ENCODE results near the gene OPCML. TPM values are rescaled to one million over a fixed set of nuclear protein-coding genes. Genes with fewer than 3 reads are reported as not detected.

The OPCML gene
- polyA plus RNA-seq, 4 donors, result 14.9 to 18.5 (median 15.9) TPM

GRCh38 chr11:132874638-132875037 is 657.7 kb downstream of the OPCML start:
- DNase-seq (ENCODE audit: low read depth in 4 of 4, low spot score in 3 of 4), result no peak

- no peak for DNase-seq (ENCODE audit: low read depth in 4 of 4, low spot score in 3 of 4)
These were observed 658.5 kb downstream of the OPCML start for GRCh38 chr11:132873841-132874240.

- no peak for DNase-seq (ENCODE audit: low read depth in 4 of 4, low spot score in 3 of 4)
These were observed 660.1 kb downstream of the OPCML start for GRCh38 chr11:132872211-132872610.

GRCh38 chr11:132866783-132867545 is 665.3 kb downstream of the OPCML start:
- DNase-seq (ENCODE audit: low read depth in 4 of 4, low spot score in 3 of 4), result no peak

GRCh38 chr11:132865623-132866022 is 666.7 kb downstream of the OPCML start:
- no peak for DNase-seq (ENCODE audit: low read depth in 4 of 4, low spot score in 3 of 4)

GRCh38 chr11:132864811-132865576 is 667.3 kb downstream of the OPCML start:
- DNase-seq (ENCODE audit: low read depth in 4 of 4, low spot score in 3 of 4), result no peak

GRCh38 chr11:132862933-132863332 is 669.4 kb downstream of the OPCML start:
- DNase-seq (ENCODE audit: low read depth in 4 of 4, low spot score in 3 of 4), result no peak

- no peak for DNase-seq (ENCODE audit: low read depth in 4 of 4, low spot score in 3 of 4)
These were observed 670.2 kb downstream of the OPCML start for GRCh38 chr11:132862137-132862536.

- no peak for DNase-seq (ENCODE audit: low read depth in 4 of 4, low spot score in 3 of 4)
These were observed 673.0 kb downstream of the OPCML start for GRCh38 chr11:132859306-132859705.

GRCh38 chr11:132858223-132858622 is 674.1 kb downstream of the OPCML start:
- DNase-seq (ENCODE audit: low read depth in 4 of 4, low spot score in 3 of 4), result no peak

- no peak for DNase-seq (ENCODE audit: low read depth in 4 of 4, low spot score in 3 of 4)
These were observed 676.3 kb downstream of the OPCML start for GRCh38 chr11:132856032-132856431.

- no peak for DNase-seq (ENCODE audit: low read depth in 4 of 4, low spot score in 3 of 4)
These were observed 676.8 kb downstream of the OPCML start for GRCh38 chr11:132855516-132855915.

GRCh38 chr11:132853886-132854285 is 678.4 kb downstream of the OPCML start:
- DNase-seq (ENCODE audit: low read depth in 4 of 4, low spot score in 3 of 4), result no peak

- DNase-seq (ENCODE audit: low read depth in 4 of 4, low spot score in 3 of 4), result no peak
These were observed 679.9 kb downstream of the OPCML start for GRCh38 chr11:132852361-132852760.

- no peak for DNase-seq (ENCODE audit: low read depth in 4 of 4, low spot score in 3 of 4)
These were observed 681.1 kb downstream of the OPCML start for GRCh38 chr11:132851247-132851646.

- DNase-seq (ENCODE audit: low read depth in 4 of 4, low spot score in 3 of 4), result no peak
These were observed 682.0 kb downstream of the OPCML start for GRCh38 chr11:132850266-132850665.

- no peak for DNase-seq (ENCODE audit: low read depth in 4 of 4, low spot score in 3 of 4)
These were observed 684.0 kb downstream of the OPCML start for GRCh38 chr11:132848336-132848735.

- no peak for DNase-seq (ENCODE audit: low read depth in 4 of 4, low spot score in 3 of 4)
These were observed 686.2 kb downstream of the OPCML start for GRCh38 chr11:132846075-132846474.

- no peak for DNase-seq (ENCODE audit: low read depth in 4 of 4, low spot score in 3 of 4)
These were observed 687.2 kb downstream of the OPCML start for GRCh38 chr11:132844956-132845696.

- no peak for DNase-seq (ENCODE audit: low read depth in 4 of 4, low spot score in 3 of 4)
These were observed 691.6 kb downstream of the OPCML start for GRCh38 chr11:132840660-132841059.

GRCh38 chr11:132840191-132840590 is 692.1 kb downstream of the OPCML start:
- DNase-seq (ENCODE audit: low read depth in 4 of 4, low spot score in 3 of 4), result no peak
